ENCODE results near the gene PHF14.

DNA sequence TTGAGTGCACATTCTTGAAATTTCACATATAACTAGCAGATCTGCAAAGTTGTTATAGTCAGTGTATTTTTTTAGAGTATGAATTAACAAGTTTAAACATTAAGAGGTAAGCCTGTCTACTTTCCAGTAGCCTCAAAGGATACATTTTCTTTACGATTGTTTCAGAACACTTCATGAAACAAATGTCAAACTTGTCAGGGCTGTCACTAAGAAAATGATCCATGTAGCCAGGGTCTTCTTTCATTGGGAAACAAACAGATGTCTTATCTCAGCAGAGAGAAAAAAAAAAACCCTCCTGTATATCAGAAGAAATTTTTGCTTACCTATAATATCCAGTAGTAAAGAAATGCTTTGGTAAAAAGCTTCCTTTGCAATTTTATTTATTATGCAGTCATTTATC, 192.4 kb downstream of the PHF14 start:
- TF ChIP-seq, protein P1, sequence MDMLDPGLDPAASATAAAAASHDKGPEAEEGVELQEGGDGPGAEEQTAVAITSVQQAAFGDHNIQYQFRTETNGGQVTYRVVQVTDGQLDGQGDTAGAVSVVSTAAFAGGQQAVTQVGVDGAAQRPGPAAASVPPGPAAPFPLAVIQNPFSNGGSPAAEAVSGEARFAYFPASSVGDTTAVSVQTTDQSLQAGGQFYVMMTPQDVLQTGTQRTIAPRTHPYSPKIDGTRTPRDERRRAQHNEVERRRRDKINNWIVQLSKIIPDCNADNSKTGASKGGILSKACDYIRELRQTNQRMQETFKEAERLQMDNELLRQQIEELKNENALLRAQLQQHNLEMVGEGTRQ (IDR thresholded peaks at IDR 0.05): no peak
- TF ChIP-seq CHD2 (IDR thresholded peaks at IDR 0.05; ENCODE audit: low read length, partially characterized antibody) (no peak), TP53 (CRISPR knock-in tag; IDR thresholded peaks at IDR 0.05) (no peak), FOSL2 (IDR thresholded peaks at IDR 0.05) (no peak), FOSL2 (CRISPR knock-in tag; IDR thresholded peaks at IDR 0.05) (no peak), RAD21 (conservative IDR thresholded peaks at IDR 0.05 in 1 of 2, IDR thresholded peaks at IDR 0.05 in 1 of 2) (no peak), POLR2A (IDR thresholded peaks at IDR 0.05; ENCODE audit: low read length) (no peak)
- TF ChIP-seq, protein P2, sequence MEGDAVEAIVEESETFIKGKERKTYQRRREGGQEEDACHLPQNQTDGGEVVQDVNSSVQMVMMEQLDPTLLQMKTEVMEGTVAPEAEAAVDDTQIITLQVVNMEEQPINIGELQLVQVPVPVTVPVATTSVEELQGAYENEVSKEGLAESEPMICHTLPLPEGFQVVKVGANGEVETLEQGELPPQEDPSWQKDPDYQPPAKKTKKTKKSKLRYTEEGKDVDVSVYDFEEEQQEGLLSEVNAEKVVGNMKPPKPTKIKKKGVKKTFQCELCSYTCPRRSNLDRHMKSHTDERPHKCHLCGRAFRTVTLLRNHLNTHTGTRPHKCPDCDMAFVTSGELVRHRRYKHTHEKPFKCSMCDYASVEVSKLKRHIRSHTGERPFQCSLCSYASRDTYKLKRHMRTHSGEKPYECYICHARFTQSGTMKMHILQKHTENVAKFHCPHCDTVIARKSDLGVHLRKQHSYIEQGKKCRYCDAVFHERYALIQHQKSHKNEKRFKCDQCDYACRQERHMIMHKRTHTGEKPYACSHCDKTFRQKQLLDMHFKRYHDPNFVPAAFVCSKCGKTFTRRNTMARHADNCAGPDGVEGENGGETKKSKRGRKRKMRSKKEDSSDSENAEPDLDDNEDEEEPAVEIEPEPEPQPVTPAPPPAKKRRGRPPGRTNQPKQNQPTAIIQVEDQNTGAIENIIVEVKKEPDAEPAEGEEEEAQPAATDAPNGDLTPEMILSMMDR (IDR thresholded peaks at IDR 0.05): no peak
- TF ChIP-seq, protein P3, sequence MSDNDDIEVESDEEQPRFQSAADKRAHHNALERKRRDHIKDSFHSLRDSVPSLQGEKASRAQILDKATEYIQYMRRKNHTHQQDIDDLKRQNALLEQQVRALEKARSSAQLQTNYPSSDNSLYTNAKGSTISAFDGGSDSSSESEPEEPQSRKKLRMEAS (IDR thresholded peaks at IDR 0.05): no peak

Measured in A549 (cell line).